WTC11 (cell line): ENCODE measurements around the gene CD2. TPM values are rescaled to one million over a fixed set of nuclear protein-coding genes. Genes with fewer than 3 reads are reported as not detected.

Experiments
- ATAC-seq: fragments of 200-7000 bp; cut with Tn5 transposase; 2 replicates; pipeline ENCODE4 v1.10.0; 2021; ENCODE audit warnings: mild to moderate bottlenecking, moderate library complexity
- CTCF ChIA-PET: fragments of 300-600 bp; sonication (Branson Sonifier 250); formaldehyde crosslinking; loops from one replicate; lab custom pipeline; 2021; ENCODE audit warnings: antibody characterized with exemption; lab: Charles Lee
- POLR2A ChIA-PET: fragments of 350-600 bp; sonication (Branson Sonifier 250); formaldehyde crosslinking; loops from one replicate; lab custom pipeline; 2021; ENCODE audit warnings: antibody characterized with exemption; lab: Charles Lee
- DNase-seq: peaks from one replicate; pipeline ENCODE4 v3.0.0; 2021; ENCODE audit warnings: low spot score
- H3K27ac Mint-ChIP-seq: 2 replicates; pipeline ENCODE4 v1.8.0; 2021; ENCODE audit warnings: mixed read lengths
- H3K27me3 Mint-ChIP-seq: 2 replicates; pipeline ENCODE4 v1.8.0; 2021; ENCODE audit warnings: low read depth, mild to moderate bottlenecking, moderate library complexity, mixed read lengths
- H3K36me3 Mint-ChIP-seq: 2 replicates; pipeline ENCODE4 v1.8.0; 2021; ENCODE audit warnings: mixed read lengths
- H3K4me1 Mint-ChIP-seq: 2 replicates; pipeline ENCODE4 v1.8.0; 2022; ENCODE audit warnings: mixed read lengths
- H3K4me3 Mint-ChIP-seq: 2 replicates; pipeline ENCODE4 v1.8.0; 2021; ENCODE audit warnings: mild to moderate bottlenecking, moderate library complexity, mixed read lengths
- H3K9me3 Mint-ChIP-seq: 2 replicates; pipeline ENCODE4 v1.8.0; 2021; ENCODE audit warnings: mixed read lengths
- ATF1 ChIP-seq: sonication (generic); formaldehyde crosslinking; IDR thresholded peaks from 2 replicates; pipeline ENCODE4 v1.8.1; 2023; ENCODE audit warnings: mild to moderate bottlenecking, moderate library complexity, missing genetic modification reagents
- CREM ChIP-seq: sonication (generic); formaldehyde crosslinking; IDR thresholded peaks from 2 replicates; pipeline ENCODE4 v1.8.1; 2022; ENCODE audit warnings: mild to moderate bottlenecking, missing genetic modification reagents, moderate library complexity
- EMX1 ChIP-seq: fragments of 250-450 bp; sonication (Bioruptor Pico); IDR thresholded peaks from 2 replicates; pipeline ENCODE4 v1.8.0; 2021; ENCODE audit warnings: mild to moderate bottlenecking
- JAZF1 ChIP-seq: fragments of 250-450 bp; sonication (Bioruptor Pico); IDR thresholded peaks from 2 replicates; pipeline ENCODE4 v1.9.0; 2021; ENCODE audit warnings: moderate library complexity, mild to moderate bottlenecking, inconsistent platforms
- JUN ChIP-seq: sonication (generic); formaldehyde crosslinking; IDR thresholded peaks from 2 replicates; pipeline ENCODE4 v1.8.0; 2023; ENCODE audit warnings: mild to moderate bottlenecking, missing genetic modification reagents
- MYBL2 ChIP-seq: sonication (generic); formaldehyde crosslinking; IDR thresholded peaks from 2 replicates; pipeline ENCODE4 v1.8.1; 2023; ENCODE audit warnings: mild to moderate bottlenecking, moderate library complexity, missing genetic modification reagents
- NFE2L1 ChIP-seq: sonication (generic); formaldehyde crosslinking; IDR thresholded peaks from 2 replicates; pipeline ENCODE4 v1.8.1; 2023; ENCODE audit warnings: missing genetic modification reagents
- NR1H2 ChIP-seq: sonication (generic); formaldehyde crosslinking; IDR thresholded peaks from 2 replicates; pipeline ENCODE4 v1.9.0; 2021; ENCODE audit warnings: mild to moderate bottlenecking, moderate library complexity, missing genetic modification reagents
- OVOL2 ChIP-seq: fragments of 250-450 bp; sonication (Bioruptor Pico); IDR thresholded peaks from 2 replicates; pipeline ENCODE4 v1.9.0; 2021; ENCODE audit warnings: mild to moderate bottlenecking, borderline replicate concordance
- PRRX2 ChIP-seq: fragments of 250-450 bp; sonication (Bioruptor Pico); IDR thresholded peaks from 2 replicates; pipeline ENCODE4 v1.8.0; 2021; ENCODE audit warnings: mild to moderate bottlenecking
- SOX15 ChIP-seq: fragments of 250-450 bp; sonication (Bioruptor Pico); IDR thresholded peaks from 2 replicates; pipeline ENCODE4 v1.9.0; 2021; ENCODE audit warnings: mild to moderate bottlenecking
- ZNF232 ChIP-seq: sonication (generic); formaldehyde crosslinking; IDR thresholded peaks from 2 replicates; pipeline ENCODE4 v1.8.0; 2022; ENCODE audit warnings: mild to moderate bottlenecking, missing genetic modification reagents
- ZNF423 ChIP-seq: fragments of 250-450 bp; sonication (Bioruptor Pico); IDR thresholded peaks from 2 replicates; pipeline ENCODE4 v2.1.2; 2022; ENCODE audit warnings: mild to moderate bottlenecking, moderate library complexity
- total RNA-seq: library from RNA; stranded (reverse); gene quantifications from 3 replicates; pipeline ENCODE4 v1.2.3, GENCODE V29; 2021
- TF ChIP-seq, protein P1 (sequence below): sonication (generic); formaldehyde crosslinking; IDR thresholded peaks from 2 replicates; pipeline ENCODE4 v1.8.0; 2022; ENCODE audit warnings: mild to moderate bottlenecking, missing genetic modification reagents
- TF ChIP-seq, protein P2 (sequence below): sonication (generic); formaldehyde crosslinking; IDR thresholded peaks from 2 replicates; pipeline ENCODE4 v1.8.1; 2022; ENCODE audit warnings: low read depth, mild to moderate bottlenecking, moderate library complexity, missing genetic modification reagents, borderline replicate concordance
- TF ChIP-seq, protein P3 (sequence below): sonication (generic); formaldehyde crosslinking; IDR thresholded peaks from 2 replicates; pipeline ENCODE4 v1.8.0; 2022; ENCODE audit warnings: mild to moderate bottlenecking, missing genetic modification reagents
- TF ChIP-seq, protein P4 (sequence below): sonication (generic); formaldehyde crosslinking; IDR thresholded peaks from 2 replicates; pipeline ENCODE4 v1.8.1; 2023; ENCODE audit warnings: mild to moderate bottlenecking, missing genetic modification reagents, borderline replicate concordance
- TF ChIP-seq, protein P5 (sequence below): sonication (generic); formaldehyde crosslinking; IDR thresholded peaks from 2 replicates; pipeline ENCODE4 v1.8.1; 2023; ENCODE audit warnings: mild to moderate bottlenecking, missing genetic modification reagents

CD2 gene
- total RNA-seq, 1 experiment from 2014 or later = 0.13 TPM

DNA sequence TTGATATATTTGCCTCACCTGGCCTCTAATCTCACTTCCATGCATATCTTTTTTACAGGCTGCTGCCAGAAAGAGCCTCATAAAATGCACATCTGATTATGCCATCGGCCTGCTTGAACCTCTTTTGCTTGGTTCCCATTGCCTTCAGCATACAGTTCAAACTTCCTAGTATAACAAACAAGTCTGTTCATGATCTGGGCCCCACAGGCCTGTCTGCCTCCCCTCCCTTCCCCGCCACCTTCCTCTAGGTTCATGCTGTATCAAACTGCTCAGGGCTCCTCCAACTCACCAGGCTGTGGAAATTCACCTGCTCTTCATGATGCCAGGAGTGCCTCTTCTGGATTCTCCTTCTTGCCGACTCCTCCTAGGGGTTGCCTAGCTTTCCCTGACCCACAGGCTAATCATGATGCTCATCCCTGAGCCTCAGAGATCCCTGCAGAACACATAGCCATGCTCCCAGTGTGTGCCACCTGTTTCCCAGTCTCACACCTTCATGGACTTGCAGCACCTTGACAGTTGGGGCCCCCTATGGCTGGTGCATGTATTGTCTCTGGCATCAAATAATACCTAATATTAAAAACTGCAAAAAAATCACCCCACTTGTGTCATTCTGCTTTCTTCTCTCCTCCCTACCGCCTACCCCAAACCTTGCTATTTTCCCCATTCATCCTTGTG is 33.7 kb upstream of the CD2 start:
- CTCF ChIA-PET = no interaction called here
- Mint-ChIP-seq H3K9me3 (peaks cover 27% of the 10 kb centered on the region), H3K4me1 (peaks cover 3% of the 10 kb centered on the region; the same call in 1 of the 2 replicates), H3K27ac (no peak overlapping the region), H3K4me3 (no peak overlapping the region), H3K36me3 (peaks cover 24% of the 10 kb centered on the region), H3K27me3 (no peaks in the 10 kb centered on the region; the same call in 1 of the 2 replicates)
- ATAC-seq = no peak
- POLR2A ChIA-PET = no interaction called here
- DNase-seq = no peak
- TF ChIP-seq OVOL2 (CRISPR knock-in tag) (no peak), JAZF1 (CRISPR knock-in tag) (no peak), ATF1 (CRISPR knock-in tag) (no peak), EMX1 (CRISPR knock-in tag) (no peak), SOX15 (CRISPR knock-in tag) (no peak), CREM (CRISPR knock-in tag) (no peak), ZNF232 (CRISPR knock-in tag) (no peak), MYBL2 (no peak), ZNF423 (CRISPR knock-in tag) (no peak), NR1H2 (CRISPR knock-in tag) (no peak)
- TF ChIP-seq, protein P1, sequence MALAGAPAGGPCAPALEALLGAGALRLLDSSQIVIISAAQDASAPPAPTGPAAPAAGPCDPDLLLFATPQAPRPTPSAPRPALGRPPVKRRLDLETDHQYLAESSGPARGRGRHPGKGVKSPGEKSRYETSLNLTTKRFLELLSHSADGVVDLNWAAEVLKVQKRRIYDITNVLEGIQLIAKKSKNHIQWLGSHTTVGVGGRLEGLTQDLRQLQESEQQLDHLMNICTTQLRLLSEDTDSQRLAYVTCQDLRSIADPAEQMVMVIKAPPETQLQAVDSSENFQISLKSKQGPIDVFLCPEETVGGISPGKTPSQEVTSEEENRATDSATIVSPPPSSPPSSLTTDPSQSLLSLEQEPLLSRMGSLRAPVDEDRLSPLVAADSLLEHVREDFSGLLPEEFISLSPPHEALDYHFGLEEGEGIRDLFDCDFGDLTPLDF (CRISPR knock-in tag) = no peak
- TF ChIP-seq, protein P2, sequence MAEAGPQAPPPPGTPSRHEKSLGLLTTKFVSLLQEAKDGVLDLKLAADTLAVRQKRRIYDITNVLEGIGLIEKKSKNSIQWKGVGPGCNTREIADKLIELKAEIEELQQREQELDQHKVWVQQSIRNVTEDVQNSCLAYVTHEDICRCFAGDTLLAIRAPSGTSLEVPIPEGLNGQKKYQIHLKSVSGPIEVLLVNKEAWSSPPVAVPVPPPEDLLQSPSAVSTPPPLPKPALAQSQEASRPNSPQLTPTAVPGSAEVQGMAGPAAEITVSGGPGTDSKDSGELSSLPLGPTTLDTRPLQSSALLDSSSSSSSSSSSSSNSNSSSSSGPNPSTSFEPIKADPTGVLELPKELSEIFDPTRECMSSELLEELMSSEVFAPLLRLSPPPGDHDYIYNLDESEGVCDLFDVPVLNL (CRISPR knock-in tag) = no peak
- TF ChIP-seq, protein P3, sequence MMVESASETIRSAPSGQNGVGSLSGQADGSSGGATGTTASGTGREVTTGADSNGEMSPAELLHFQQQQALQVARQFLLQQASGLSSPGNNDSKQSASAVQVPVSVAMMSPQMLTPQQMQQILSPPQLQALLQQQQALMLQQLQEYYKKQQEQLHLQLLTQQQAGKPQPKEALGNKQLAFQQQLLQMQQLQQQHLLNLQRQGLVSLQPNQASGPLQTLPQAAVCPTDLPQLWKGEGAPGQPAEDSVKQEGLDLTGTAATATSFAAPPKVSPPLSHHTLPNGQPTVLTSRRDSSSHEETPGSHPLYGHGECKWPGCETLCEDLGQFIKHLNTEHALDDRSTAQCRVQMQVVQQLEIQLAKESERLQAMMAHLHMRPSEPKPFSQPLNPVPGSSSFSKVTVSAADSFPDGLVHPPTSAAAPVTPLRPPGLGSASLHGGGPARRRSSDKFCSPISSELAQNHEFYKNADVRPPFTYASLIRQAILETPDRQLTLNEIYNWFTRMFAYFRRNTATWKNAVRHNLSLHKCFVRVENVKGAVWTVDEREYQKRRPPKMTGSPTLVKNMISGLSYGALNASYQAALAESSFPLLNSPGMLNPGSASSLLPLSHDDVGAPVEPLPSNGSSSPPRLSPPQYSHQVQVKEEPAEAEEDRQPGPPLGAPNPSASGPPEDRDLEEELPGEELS (CRISPR knock-in tag) = no peak
- TF ChIP-seq, protein P4, sequence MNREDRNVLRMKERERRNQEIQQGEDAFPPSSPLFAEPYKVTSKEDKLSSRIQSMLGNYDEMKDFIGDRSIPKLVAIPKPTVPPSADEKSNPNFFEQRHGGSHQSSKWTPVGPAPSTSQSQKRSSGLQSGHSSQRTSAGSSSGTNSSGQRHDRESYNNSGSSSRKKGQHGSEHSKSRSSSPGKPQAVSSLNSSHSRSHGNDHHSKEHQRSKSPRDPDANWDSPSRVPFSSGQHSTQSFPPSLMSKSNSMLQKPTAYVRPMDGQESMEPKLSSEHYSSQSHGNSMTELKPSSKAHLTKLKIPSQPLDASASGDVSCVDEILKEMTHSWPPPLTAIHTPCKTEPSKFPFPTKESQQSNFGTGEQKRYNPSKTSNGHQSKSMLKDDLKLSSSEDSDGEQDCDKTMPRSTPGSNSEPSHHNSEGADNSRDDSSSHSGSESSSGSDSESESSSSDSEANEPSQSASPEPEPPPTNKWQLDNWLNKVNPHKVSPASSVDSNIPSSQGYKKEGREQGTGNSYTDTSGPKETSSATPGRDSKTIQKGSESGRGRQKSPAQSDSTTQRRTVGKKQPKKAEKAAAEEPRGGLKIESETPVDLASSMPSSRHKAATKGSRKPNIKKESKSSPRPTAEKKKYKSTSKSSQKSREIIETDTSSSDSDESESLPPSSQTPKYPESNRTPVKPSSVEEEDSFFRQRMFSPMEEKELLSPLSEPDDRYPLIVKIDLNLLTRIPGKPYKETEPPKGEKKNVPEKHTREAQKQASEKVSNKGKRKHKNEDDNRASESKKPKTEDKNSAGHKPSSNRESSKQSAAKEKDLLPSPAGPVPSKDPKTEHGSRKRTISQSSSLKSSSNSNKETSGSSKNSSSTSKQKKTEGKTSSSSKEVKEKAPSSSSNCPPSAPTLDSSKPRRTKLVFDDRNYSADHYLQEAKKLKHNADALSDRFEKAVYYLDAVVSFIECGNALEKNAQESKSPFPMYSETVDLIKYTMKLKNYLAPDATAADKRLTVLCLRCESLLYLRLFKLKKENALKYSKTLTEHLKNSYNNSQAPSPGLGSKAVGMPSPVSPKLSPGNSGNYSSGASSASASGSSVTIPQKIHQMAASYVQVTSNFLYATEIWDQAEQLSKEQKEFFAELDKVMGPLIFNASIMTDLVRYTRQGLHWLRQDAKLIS = no peak

DNA sequence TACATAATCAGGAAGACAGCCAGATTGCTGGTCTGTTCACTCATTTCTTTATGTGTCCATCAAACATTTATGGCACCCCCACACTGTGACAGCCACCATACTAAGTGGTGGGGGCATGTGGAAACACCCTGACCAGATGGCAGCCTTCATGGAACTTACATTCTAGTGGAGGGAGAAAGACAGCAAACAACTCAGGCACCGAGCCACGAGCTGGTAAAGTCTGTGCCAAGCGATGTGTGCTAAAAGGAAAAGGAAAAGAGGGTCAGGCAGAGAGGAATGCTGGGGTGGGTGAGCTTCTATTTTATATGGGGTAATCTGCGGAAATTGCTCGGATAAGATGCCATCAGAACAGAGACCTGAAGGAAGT is 33.2 kb upstream of the CD2 start:
- H3K27me3 Mint-ChIP-seq = no peaks in the 10 kb centered on the region; the same call in 1 of the 2 replicates
- DNase-seq (no peak), ATAC-seq (no peak)
- H3K27ac Mint-ChIP-seq = no peak overlapping the region
- peaks cover 19% of the 10 kb centered on the region for H3K36me3 Mint-ChIP-seq
- POLR2A ChIA-PET = no interaction called here
- H3K9me3 Mint-ChIP-seq = peaks cover 22% of the 10 kb centered on the region
- CTCF ChIA-PET = no interaction called here
- peaks cover 5% of the 10 kb centered on the region for H3K4me1 Mint-ChIP-seq
- no peak overlapping the region for H3K4me3 Mint-ChIP-seq
- TF ChIP-seq JUN (CRISPR knock-in tag) (no peak), NFE2L1 (CRISPR knock-in tag) (no peak), PRRX2 (no peak)
- TF ChIP-seq, protein P5, sequence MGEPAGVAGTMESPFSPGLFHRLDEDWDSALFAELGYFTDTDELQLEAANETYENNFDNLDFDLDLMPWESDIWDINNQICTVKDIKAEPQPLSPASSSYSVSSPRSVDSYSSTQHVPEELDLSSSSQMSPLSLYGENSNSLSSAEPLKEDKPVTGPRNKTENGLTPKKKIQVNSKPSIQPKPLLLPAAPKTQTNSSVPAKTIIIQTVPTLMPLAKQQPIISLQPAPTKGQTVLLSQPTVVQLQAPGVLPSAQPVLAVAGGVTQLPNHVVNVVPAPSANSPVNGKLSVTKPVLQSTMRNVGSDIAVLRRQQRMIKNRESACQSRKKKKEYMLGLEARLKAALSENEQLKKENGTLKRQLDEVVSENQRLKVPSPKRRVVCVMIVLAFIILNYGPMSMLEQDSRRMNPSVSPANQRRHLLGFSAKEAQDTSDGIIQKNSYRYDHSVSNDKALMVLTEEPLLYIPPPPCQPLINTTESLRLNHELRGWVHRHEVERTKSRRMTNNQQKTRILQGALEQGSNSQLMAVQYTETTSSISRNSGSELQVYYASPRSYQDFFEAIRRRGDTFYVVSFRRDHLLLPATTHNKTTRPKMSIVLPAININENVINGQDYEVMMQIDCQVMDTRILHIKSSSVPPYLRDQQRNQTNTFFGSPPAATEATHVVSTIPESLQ (CRISPR knock-in tag) = no peak
